Left lobe of liver (tissue), 2 donors: ENCODE results near the gene SMARCA2. TPM values are rescaled to one million over a fixed set of nuclear protein-coding genes. Genes with fewer than 3 reads are reported as not detected.

Source experiments
- ATAC-seq: fragments of 200-7000 bp; cut with Tn5 transposase; one replicate; pipeline ENCODE4 v1.9.1; 2020; ENCODE audit warnings: mild to moderate bottlenecking, moderate library complexity
- DNase-seq: peaks from one replicate; pipeline ENCODE4 v3.0.0-alpha.2; 2020; ENCODE audit warnings: low spot score
- total RNA-seq: library from RNA; stranded (reverse); gene quantifications from one replicate; pipeline ENCODE4 v1.2.1, GENCODE V29; 2021
- donor health status: DM: no; HTN: no; CAD: no; lungs with moderate emphysema.
- donor health status: DM: no; HTN: yes; CAD: no.

Gene SMARCA2
- total RNA-seq, 1 donor from 2014 or later = 91.3 TPM

DNA sequence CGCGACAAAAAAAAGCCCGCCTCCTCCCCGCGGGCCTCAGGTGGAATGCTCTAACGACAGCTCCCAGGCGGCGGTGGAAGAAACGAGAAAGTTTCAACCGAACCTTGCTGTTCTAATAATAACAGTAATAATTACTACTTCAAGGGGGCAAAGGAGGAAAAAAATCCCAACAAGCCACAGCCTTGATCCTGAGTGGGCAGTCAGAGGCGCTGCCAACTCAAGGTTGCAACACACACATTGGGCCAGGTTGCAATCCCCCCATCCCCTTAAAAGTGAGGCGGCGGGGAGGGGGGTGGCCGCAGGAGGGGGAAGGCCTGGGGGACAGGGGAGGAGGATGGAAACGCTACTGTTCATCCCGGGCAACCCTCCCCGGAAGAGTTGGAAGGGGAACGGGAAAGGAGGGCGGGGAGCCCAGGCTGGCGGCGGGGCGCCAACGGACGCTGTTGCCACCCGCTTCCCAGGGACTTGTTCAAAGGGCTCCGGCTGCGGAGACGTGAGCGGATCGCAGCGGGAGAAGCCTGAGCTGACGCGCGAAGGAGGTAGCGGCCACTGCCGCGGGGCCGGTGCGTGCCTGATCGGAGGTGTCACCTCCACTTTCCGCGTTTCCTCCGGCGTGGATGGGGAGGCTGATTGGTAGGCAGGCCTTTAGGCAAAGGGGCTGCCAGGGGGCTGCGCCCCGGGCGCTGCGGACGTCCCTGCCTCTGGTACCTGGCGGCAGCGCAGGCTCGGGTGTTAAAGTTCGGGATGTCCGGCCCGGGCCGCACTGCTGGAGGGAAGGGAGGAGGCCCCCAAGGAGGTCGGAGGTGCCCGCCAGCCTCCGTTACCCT, 647 bp downstream of the SMARCA2 start:
- peak; percentile 79 for DNase-seq
- peak; percentile 41 for ATAC-seq

DNA sequence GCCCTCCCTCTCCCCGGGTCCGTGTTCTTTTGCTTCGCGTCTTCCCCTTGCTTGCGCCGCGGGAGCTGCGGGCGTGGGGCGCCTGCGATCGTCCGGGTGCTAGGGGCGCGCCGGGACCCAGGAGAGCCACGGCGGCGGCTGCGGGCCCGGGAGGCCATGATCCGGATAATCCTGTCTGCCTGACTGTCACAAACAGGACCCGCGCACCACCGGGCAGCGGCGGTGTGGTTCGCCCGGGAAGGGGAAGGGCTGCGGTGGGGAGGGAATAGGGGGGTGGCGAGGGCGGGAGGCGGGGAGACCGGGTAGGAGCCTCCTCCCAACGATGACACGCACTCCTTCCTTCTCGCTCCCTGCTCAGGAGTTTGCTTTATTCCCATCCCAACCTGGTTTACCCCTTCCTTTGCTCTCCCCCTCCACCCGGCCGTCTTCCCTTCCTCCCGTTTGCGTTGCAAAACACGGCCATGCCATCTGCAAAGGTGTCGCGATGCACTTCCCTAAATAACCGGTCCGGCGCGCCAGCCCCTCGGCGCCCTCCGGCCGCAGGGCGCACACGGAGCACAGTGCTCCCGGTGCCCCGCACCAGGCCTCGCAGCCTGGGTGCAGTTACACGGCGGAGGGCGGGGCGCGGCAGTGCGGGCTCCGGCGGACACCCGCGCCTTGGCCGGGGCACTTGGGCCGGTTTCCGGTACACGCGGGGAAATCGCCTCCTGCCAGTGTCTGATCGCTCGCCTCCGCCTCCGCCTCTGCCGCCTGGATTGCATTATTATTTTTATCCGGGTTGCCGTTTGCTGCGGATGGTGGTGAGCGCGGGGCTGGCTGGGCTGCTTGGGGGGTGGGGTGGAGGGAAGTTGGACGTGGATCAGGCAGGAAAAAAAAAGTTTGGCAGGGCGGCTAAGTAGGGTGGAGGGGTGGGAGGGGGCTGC, 1.5 kb downstream of the SMARCA2 start:
- DNase-seq (peak; percentile 87), ATAC-seq (peak; percentile 64)

DNA sequence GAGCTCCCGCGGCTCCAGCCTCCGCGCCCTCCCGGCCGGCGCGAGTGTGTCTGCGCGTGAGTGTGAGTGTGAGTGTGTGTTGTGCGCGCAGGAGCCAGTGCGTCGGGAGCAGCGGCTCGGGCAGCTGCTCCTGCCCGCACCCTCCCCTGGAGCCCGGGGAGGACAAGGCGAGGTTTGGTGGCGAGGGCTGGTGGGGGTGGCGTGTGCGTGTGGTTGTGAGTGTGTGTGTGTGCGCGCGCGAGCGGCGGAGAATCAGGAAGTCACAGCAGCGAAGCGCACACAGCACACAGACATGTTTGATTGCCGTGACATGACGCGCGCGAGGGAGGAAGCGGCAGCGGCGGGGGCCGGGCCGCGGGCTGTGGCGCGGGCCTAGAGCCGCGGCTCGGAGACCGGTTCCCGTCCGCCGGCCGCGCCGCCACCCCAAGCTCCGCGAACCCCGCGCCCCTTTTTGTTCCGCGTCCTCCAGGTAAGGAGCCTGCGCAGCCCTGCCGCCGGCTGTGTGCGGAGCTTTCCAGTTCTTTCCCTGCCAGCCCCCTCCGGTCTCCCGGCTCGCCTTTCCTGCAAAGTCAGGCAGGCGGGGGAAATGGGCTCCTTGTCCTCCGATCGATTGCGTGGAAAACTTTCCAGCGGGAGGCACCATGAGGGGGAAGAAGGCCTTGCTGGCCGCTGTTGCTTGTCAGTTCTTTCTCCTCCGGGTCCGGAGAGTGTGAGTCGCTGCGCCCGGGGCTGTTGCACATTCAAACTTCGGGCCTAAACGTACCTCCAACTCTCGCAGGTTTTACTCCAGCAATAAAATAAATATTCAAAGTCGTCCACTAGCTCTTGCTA, 2.4 kb downstream of the SMARCA2 start:
- peak; percentile 81 for DNase-seq
- ATAC-seq = peak; percentile 47

DNA sequence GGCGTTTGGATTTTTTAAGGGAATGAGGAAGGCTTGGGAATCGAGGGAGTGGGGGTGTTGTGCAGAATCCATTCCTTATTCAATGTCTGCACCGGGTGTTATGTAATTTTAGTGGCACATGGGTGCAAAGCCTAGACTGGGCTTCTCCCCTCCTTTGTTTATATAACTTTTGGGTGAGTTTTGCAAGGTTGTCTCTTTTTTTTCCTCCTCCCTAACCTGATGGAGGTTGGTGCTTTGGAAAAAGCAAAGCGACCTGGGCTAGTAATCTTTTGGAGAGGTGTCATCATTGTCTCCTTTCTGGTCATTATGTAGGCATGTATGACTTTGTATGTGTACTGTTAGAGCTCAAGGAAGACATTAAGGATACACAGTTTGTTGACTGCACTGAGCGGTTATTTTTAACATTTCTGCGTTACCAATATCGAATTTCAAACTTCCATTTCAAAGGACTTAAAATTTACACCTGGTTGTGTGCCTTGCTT, 3.1 kb downstream of the SMARCA2 start:
- ATAC-seq (no peak), DNase-seq (peak; percentile 51)

DNA sequence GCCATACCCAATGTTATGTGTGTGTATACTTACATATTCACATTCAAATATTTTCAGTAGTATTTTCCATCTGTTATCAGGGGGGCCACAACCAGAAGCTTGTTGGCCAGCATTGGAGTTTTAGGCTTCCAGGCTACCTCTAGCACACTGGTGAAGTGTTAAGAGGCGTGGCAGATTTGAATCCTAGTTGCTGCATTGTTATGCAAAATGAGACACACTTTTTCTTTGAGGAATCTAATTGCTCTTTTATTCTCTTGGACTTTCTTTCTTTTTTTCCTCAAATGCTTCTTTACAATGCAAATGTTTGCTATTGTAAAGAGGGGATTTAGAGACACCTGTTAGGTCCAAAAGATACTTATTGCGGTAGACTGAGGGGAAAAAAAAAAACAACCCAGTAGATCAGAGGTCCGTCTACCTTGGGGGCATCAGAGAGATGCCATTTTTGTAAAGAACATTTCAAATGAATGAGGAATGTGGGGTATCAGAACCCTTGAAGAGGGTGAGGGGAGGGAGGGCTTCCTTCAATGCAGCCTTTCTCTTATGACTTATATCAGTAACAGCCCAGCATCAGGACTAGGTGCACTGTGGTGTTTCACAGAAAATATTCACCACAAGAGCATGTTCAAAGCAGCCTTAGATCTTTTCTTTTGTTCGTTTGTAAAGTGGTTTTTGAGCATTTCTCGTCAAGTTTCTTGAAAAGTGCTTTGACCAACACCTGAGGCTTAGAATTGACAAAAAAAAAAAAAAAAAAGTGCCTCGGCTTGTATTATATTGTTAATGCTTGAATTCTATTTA, 3.8 kb downstream of the SMARCA2 start:
- ATAC-seq (no peak), DNase-seq (no peak)

DNA sequence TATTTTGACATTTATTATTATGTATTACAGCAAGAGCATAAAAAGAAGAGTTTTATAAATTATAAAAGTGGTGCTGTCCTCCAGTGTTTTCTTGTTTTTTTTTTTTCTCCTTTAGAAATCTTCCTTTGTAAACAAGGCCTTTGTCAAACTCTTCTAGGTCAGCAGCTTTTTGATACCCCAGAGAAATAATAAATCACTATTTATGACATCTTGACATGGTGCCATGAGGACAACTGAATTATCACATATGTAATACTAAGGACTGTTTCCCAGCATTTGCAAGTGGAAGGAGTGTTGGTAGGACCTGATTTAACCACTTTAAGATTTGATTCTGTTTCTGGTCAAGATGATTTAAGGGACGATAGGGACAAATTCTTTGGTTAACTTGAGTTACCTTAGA, 4.6 kb downstream of the SMARCA2 start:
- DNase-seq = no peak
- ATAC-seq = no peak

DNA sequence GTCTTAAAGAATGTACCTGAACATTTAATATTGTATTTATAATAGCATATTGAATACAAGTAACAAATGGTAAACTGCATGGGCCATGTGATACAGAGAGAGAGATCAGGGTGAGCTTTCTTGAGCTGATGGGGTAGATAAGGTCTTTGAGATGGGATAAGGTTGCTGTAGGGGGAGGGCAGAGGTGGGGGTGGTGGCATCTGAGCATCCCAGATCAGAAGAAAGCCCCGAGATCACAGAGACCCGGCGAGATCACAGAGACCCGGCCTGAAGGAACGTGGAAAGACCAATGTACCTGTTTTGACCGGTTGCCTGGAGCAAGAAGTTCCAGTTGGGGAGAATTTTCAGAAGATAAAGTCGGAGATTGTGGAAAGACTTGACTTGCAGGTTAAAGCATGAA, 6.6 kb downstream of the SMARCA2 start:
- ATAC-seq (no peak), DNase-seq (no peak)

DNA sequence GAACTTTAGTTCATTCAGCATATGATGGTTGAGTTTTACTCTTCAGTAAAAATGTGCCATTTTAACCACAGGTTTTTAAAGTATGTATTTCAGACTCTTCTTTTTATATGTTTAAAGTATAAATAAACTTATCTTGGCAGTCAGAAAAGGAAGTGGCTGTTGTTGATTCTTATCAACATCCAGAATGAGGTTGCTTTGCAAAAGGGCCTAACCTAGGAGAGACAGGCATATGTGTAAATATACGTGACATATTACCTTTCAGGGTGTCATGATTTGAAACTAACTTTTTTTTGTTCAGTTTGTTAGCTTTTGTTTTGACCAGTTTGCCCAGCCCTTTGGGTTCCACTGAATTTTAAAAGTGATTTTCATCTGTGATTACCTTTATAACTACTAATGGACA, 7.4 kb downstream of the SMARCA2 start:
- DNase-seq = no peak
- no peak for ATAC-seq

DNA sequence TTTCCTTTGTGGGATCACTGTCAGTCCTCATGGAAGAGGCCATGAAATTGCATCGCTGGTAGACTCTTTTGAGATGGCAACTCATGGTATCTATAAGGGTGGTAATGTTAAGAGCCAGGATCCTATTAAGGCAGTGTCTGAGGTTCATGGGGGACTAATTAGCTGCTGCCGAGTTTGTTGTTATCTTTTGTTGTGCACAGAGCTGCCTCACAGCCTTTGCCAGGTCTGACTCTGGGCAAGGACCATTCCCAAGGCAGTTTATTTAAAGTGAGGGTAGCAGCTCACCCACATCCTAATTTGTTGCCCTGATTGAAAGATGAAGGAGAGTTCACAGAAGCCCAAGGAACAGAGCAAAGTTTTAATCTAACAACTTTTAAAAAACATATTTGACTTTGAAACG, 7.9 kb downstream of the SMARCA2 start:
- no peak for ATAC-seq
- no peak for DNase-seq

DNA sequence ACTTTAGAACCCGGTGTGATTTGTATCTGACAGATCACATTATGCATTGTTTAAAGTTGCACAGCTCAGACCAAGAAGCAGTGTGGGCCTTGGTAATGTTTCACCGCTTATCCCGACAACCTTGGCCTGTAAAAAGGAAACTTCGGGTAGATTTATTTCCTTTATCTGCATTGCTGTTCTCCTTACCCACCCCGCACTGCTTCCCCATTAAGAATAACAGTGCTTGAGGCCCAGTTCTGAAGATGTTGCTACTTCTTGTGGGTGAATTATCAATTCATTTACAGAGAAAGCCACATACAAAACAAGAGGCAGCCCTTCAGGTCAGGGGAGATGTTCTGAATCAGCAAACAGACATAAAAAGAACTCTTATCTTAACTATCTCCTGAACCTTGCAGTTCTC, 8.4 kb downstream of the SMARCA2 start:
- no peak for ATAC-seq
- DNase-seq = no peak

DNA sequence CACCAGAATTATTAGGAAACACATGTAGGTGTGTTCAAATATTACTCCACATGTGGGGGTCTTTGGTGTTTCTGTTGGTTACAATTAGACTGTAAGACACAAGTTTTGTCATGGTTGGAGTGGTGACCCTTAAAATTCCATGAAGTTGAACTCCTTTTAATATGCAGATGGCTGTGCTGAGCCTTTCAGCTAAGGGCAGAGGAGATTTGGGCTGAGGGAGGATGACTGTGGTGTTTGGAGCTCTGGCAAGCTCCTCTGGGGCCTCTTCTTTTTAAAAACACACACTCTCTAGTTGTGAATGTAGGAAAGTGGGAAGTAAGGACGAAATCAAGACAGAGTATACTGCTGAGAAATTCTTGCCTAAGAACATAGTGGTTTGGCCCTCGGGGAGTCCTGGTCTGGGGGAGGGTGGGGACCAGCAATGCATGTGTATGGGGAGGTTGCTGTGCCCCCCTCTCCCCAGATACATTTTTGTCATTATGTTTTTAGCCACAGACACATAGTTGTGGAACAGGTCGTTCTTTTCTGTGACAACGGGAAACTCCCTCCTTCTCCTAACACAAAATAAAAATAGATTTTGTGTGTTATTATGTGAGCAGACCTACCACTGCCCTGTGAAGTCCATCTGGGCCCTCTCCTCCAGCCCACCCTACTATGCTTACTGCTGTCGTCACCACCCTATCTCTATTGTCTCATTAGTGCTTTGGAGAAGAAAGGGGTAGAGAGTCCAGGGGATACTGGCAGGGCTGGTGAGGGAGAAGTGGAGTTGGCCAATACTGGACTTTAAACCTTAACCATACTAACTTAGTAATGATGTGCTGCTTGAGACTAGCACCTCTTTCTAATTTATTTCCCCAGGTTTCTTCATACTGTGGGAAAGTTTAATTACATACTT, 10.0 kb downstream of the SMARCA2 start:
- DNase-seq = no peak
- ATAC-seq = peak; percentile 80

DNA sequence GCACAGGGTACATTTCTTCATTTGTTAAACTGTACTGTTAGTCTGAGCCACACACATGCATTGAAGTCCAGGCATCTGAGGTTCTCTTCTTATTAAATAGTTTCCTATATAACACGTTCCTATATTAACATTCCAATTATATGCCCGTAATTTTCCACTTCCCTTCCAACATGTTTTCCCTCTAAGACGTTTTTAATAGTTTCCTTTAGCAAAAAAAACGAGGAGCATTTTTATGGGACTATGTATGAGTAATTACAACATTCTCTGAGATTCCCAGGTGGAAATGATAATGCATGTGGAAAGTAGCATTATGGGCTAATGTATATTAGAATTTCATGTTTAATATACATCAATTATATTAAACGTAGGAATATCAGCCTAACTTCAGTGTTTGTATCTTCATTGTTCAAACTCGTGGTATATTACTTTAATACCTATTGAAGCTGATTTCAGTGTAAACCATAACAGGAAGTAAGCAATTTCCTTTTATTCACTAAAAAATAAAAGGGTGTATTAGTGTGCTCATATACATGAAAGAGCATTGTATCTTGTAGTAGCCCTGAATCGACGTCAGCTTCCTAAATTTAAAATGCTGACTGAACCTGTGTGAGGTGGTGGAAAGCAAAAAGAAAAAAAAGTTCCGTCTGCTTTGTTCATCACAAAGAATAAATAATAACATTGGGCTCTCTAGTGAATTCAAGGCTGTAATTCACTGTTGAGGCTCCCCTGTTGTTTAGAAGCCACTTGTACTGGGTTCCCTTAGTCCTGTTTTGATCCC, 11.3 kb downstream of the SMARCA2 start:
- DNase-seq (no peak), ATAC-seq (no peak)

DNA sequence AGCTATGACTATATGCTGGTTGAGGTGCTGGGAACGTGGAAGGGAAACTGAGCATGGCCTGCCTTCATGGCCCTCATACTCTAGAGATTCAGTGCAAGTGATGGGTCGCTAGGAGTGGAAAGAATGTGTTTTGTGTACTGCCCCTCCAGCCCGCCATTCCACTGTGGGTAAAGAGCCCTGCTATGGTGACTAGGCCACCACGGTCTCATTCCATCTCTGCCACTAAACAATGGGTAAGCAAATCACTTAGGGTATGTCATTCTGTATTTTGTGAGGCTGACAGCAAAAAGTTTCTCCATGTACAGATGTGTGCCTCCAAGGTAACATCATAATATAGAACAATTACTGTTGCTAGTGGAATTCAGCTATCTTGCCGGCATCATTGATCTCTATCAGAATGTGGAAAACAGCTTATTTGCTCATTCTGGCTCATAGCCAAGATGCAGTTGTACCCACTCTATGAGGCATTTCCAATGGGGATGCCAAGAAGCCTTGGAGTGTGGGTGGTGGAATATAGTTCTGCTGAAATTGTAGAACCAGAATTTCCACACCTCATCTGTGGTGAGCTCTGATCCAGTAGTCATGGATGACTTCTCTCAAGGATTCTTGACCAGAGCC, 12.5 kb downstream of the SMARCA2 start:
- DNase-seq (no peak), ATAC-seq (no peak)

DNA sequence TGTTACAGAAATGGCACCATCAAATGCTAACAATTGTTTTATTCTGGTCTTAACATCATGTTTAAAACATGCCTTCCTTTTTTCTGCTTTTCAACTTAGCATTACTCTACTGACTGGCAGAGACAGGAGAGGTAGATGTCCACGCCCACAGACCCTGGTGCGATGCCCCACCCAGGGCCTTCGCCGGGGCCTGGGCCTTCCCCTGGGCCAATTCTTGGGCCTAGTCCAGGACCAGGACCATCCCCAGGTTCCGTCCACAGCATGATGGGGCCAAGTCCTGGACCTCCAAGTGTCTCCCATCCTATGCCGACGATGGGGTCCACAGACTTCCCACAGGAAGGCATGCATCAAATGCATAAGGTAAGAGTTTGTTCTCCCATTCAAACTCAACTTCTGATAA, 13.7 kb downstream of the SMARCA2 start:
- DNase-seq = no peak
- ATAC-seq = no peak

DNA sequence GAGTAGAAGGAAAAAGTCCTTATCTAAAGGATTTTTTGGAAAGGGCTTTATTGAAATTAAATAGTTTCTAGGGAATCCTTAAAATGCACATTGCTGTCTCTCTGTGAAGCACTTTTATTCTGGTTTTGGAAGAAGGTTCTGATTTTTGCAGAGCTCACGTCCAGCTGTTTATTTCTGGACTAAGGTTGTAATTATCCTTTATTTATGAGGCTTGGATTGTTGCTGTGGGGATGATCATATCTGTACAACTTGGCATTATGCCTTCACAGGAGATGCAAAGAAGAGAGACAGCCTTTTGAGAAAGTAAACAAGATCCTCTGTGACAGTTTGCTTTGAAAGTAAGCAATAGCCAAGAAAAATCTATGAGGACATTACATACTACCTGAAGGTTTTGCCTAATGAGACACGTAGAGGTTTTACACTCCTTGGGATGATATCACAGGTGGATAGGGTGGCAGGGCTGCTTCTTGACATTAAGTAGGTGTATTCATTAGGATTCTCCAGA, 14.6 kb downstream of the SMARCA2 start:
- DNase-seq (no peak), ATAC-seq (no peak)

DNA sequence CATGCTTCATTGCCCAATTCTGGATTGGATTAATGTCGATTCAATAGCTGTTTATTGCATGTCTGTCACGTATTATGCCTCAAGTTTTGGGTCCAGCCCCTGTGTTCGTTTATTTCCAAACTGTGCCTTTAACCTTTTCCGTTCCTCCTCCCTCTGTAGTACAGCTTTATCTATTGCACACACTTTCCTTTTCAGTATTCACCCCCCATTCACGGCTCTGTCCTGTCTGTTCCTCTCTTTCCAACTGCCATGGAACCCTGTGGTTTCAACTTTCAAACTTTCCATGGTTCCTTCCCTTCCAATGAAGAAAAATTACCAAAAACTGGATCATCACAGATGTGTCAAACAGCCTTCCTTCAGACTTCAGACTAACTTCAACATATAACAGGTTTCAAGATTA, 17.1 kb downstream of the SMARCA2 start:
- no peak for ATAC-seq

DNA sequence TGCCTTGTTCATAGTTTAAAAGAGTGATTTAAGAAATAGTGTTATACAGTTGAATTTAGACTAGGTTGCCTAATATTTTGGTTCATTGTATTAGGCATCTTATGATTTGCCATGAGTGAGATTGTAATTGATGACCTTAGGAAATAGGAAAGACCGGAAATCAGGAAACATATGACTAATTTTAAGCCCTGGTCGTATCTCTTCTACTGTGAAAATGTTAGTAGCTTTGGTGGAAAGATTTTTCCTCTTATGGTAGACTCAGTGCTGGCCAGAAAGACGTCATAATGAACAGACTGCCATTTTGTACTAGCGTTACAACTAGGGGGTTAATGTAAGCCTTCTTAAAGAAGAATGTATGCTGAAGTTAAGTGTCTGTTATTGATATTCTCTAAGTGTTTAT, 21.7 kb downstream of the SMARCA2 start:
- no peak for ATAC-seq
- no peak for DNase-seq

More for the DNA sequence above, 17.1 kb downstream of the SMARCA2 start:
- DNase-seq = no peak
